ENCODE measurements around the gene COA5. TPM values are rescaled to one million over a fixed set of nuclear protein-coding genes. Genes with fewer than 3 reads are reported as not detected.
A peak's percentile ranks its signal among the peaks of the same experiment; 100 is the strongest.

COA5 gene
- total RNA-seq, 1 donor from 2014 or later = 39.3 TPM

- Mint-ChIP-seq H3K9me3 (no peaks in the 10 kb centered on the region), H3K27ac (peak overlapping the region; percentile 40), H3K4me3 (no peak overlapping the region), H3K27me3 (no peaks in the 10 kb centered on the region), H3K36me3 (no peaks in the 10 kb centered on the region), H3K4me1 (ENCODE audit: unreplicated experiment) (peaks cover 5% of the 10 kb centered on the region)
- DNase-seq (ENCODE audit: extremely low spot score, unreplicated experiment) = peak; percentile 82
- peak; percentile 98 for TF ChIP-seq CTCF (conservative IDR thresholded peaks at IDR 0.05)
Observed at GRCh38 chr2:98649135-98649991, 41.1 kb upstream of the COA5 start.

GRCh38 chr2:98648451-98648850, 40.1 kb upstream of the COA5 start:
- Mint-ChIP-seq H3K36me3 (peaks cover 2% of the 10 kb centered on the region), H3K27ac (no peak overlapping the region), H3K9me3 (no peaks in the 10 kb centered on the region), H3K4me3 (no peak overlapping the region), H3K27me3 (no peaks in the 10 kb centered on the region), H3K4me1 (ENCODE audit: unreplicated experiment) (peaks cover 5% of the 10 kb centered on the region)
- no peak for DNase-seq (ENCODE audit: extremely low spot score, unreplicated experiment)
- TF ChIP-seq CTCF (conservative IDR thresholded peaks at IDR 0.05) = no peak

GRCh38 chr2:98647636-98648035, 39.3 kb upstream of the COA5 start:
- no peak for TF ChIP-seq CTCF (conservative IDR thresholded peaks at IDR 0.05)
- H3K4me1 Mint-ChIP-seq (ENCODE audit: unreplicated experiment) = peaks cover 5% of the 10 kb centered on the region
- no peaks in the 10 kb centered on the region for H3K27me3 Mint-ChIP-seq
- H3K4me3 Mint-ChIP-seq = no peak overlapping the region
- H3K27ac Mint-ChIP-seq = no peak overlapping the region
- no peak for DNase-seq (ENCODE audit: extremely low spot score, unreplicated experiment)
- peaks cover 5% of the 10 kb centered on the region for H3K36me3 Mint-ChIP-seq
- no peaks in the 10 kb centered on the region for H3K9me3 Mint-ChIP-seq

GRCh38 chr2:98643496-98644100, 35.3 kb upstream of the COA5 start:
- H3K36me3 Mint-ChIP-seq = peaks cover 5% of the 10 kb centered on the region
- no peaks in the 10 kb centered on the region for H3K4me1 Mint-ChIP-seq (ENCODE audit: unreplicated experiment)
- H3K9me3 Mint-ChIP-seq = no peaks in the 10 kb centered on the region
- H3K4me3 Mint-ChIP-seq = no peak overlapping the region
- TF ChIP-seq CTCF (conservative IDR thresholded peaks at IDR 0.05) = no peak
- H3K27me3 Mint-ChIP-seq = no peaks in the 10 kb centered on the region
- peak overlapping the region; percentile 42 for H3K27ac Mint-ChIP-seq
- DNase-seq (ENCODE audit: extremely low spot score, unreplicated experiment) = no peak

GRCh38 chr2:98637401-98638147, 29.3 kb upstream of the COA5 start:
- DNase-seq (ENCODE audit: extremely low spot score, unreplicated experiment) = no peak
- Mint-ChIP-seq H3K36me3 (no peaks in the 10 kb centered on the region), H3K27me3 (no peaks in the 10 kb centered on the region), H3K4me3 (no peak overlapping the region), H3K9me3 (no peaks in the 10 kb centered on the region), H3K4me1 (ENCODE audit: unreplicated experiment) (peaks cover 11% of the 10 kb centered on the region), H3K27ac (no peak overlapping the region)
- no peak for TF ChIP-seq CTCF (conservative IDR thresholded peaks at IDR 0.05)
